CD4-positive, alpha-beta T cell treated with Interleukin-15 for 4 hours (primary cell): ENCODE data around the gene PRKAB1.
"Not testable (repeated sequence)": the region's sequence is repeated elsewhere in the genome, so short reads cannot be mapped to it uniquely, and the experiment has no call there.

Source experiments
- DNase-seq: peaks from one replicate; pipeline ENCODE4 v3.0.0-alpha.2; 2020; ENCODE audit warnings: low spot score

Gene PRKAB1, protein sequence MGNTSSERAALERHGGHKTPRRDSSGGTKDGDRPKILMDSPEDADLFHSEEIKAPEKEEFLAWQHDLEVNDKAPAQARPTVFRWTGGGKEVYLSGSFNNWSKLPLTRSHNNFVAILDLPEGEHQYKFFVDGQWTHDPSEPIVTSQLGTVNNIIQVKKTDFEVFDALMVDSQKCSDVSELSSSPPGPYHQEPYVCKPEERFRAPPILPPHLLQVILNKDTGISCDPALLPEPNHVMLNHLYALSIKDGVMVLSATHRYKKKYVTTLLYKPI

DNA sequence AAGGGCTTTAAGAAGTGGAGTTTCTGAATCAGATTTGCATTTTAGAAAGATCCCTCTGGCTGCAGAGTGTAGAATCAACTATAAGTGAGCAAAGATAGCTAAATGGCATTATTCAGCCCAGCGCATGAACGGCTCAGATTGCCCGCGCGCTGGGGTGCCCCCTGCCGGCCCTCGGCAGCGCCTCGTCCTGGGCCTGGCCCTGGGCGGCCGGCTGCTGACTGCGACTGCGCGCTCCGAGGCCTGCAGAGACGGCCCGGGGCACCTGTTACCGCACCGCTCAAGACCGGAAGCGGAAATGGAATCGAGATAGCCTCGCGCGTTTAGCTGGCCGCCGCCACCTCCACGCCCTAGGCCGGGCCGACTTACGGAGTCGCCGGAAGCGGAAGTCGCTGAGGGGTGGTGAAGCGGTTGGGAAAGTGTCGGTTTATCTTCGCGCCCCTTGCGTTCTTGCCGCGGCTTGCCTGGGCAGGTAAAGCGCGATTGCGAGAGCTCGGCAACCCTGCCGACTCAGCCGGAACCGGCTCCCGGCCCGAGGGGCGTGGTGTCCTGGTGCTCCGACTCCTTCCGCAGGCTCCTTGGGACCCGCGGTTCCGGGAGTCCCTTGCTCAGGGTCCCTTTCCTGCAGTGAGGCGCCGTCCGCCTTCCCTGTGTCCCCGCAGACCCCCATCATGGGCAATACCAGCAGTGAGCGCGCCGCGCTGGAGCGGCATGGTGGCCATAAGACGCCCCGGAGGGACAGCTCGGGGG lies at the start of gene PRKAB1:
TSS of gene PRKAB1 (plus strand) at position 557 of the 747 bp plus-strand sequence. CDS start at position 669, 112 bp downstream.
- DNase-seq = peak; percentile 96

DNA sequence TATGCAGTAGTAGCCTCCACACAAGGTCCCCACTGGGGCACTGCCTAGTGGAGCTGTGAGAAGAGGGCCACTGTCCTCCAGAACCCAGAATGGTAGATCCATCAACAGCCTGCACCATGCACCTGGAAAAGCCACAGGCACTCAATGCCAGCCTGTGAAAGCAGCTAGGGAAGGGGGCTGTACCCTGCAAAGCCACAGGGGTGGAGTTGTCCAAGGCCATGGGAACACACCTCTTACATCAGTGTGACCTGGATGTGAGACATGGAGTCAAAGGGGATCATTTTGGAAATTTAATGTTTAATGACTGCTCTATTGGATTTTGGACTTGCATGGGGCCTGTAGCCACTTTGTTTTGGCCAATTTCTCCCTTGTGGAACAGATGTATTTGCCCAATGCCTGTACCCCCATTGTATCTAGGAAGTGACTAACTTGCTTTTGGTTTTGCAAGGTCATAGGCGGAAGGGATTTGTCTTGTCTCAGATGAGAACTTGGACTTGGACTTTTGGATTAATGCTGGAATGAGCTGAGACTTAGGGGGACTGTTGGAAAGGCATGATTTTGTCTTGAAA lies 49.5 kb upstream of the PRKAB1 start:
- DNase-seq = not testable (repeated sequence)

DNA sequence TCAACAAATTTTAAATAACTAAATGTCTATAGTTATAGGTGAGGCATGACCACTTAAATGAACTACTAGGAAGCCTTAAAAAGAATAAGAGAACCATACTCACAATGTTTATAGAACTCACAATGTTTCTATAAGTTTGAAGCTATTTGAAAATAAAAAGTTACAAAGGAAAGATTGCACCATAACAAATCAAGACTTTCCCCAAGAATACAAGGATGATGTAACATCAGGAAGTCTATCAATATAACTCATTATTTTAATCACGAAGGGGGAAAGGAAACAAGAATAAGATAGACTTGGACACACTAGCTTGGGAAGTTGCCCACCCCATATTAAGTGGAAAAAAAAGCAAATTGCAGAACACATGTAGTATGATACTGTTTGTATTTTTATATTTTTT lies 47.4 kb upstream of the PRKAB1 start:
- DNase-seq = no peak

DNA sequence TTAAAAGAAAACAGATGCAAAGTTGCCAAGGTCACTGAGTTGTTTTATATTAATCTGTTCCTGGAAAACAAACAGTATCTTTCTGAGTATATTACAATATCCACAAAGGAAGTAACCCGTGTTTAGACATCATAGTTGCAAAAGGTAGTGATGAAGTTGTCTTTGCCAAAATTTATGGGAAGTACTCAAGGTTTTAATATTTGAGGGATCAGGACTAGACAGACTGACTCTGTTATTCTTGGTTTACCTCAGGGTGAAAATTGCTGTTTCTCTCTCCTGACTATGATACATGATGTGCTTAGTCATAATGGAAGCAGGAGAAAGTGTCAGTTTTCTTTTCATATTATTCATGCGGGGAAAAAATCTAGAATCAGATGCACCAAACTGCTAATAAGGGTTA lies 46.1 kb upstream of the PRKAB1 start:
- no peak for DNase-seq

DNA sequence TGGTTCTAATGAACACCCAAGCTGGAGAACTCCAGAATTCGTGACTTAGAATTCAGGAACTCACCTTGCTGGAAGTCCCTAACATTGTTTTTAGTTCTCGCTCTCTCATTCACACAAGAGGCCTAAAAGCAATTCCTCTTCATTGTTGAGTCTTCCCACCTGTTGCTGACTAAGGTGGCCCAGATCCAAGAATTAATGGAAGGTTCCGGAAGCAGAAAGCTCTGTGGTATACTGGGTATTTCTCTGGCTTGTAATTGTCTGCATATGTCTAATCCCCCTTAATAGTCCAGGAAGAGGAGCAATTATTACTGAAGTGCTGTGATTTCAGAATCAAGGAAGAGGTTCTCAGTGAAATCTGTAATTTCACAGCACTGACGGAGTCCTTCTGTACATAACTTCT lies 43.0 kb upstream of the PRKAB1 start:
- no peak for DNase-seq

DNA sequence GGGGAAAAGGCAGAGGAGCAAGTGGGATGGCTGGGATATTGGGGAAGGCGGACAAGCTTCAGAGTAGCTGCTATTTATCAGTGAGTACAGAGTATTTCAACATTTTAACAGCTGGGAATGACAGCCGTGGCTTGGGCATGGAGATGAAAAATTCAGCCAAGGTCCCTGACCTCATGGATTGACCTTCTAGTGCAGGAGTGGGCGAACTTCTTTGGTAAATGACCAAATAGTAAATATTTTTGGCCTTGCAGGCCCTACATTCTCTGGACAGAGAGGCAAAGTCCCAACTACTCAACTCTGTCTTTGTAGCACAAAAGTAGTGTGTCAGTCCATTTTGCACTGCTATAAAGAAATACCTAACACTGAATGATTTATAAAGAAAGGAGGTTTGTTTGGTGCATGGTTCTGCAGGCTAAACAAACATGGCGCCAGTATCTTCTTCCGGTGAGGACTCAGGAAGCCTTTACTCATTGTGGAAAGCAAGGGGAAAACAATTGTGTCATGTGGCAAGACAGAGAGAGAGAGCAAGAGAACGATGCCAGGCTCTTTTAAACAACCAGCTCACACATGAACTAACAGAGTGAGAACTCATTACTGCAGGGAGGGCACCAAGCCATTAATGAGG lies 40.8 kb upstream of the PRKAB1 start:
- no peak for DNase-seq

DNA sequence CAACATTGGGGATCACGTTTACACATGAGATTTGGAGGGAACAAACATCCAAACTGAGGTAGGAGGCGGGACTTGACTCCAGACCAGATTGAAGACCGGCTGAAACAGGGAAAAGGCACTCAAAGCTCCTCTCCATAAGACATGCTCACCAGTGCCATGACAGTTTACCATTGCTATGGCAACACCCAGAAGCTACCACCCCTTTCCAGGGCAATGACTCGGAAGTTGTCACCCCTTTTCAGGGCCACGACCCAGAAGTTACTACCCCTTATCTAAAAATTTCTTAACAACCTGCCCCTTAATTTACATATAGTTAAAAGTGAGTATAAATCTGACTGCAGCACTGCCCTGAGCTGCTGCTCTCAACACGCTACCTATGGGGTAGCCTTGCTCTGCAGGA lies 40.2 kb upstream of the PRKAB1 start:
- no peak for DNase-seq

DNA sequence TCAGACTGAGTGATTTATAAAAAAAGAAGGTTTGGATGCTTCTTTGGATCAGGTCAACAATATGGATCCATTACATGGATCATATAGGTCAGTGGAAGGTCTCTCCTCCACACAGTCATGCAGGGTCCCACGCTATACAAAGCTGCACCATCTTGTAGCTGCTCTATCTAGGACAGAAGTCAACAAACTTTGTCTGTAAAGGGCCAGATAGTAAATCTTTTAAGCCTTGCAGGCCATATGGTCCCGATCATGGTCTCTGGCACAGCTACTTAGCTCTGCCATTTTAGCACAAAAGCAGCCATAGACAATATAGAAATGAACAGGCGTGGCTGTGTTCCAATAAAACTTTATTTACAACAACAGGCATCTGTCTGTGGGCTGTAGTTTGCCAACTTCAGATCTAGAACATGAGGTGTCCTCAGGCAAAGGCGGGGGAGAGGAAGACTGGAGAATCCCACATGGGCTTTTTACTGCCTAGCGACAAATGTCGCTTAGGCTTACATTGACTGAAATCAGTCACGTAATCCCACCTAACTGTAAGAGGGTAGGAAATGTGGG lies 37.6 kb upstream of the PRKAB1 start:
- no peak for DNase-seq

DNA sequence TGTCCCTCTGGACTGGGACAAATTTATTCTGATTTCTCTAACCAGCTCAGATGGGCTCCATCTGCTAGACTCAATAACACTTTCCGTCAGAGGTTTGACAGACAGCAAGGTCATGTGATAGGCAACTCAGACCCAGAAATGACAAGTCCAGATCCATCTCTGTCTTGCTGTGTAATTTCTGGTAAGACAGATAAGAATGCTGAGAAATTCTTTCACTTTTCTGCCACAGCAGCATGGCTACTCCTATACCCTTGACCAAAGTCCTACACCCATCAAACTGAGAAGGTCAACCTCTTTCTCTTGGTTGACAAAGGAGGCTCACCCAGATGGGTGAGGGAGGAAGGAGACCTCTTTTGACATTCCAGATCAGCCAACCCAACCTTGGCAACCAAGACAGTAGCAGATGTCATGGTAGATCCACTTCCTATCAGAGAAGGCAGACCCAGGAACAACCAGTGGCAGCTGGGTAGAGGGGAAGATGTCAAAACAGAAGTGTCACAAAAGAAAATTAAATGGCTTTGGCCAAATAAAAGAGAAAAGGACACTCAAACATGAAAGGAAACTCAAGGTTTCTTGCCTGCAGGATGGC lies 36.9 kb upstream of the PRKAB1 start:
- no peak for DNase-seq

DNA sequence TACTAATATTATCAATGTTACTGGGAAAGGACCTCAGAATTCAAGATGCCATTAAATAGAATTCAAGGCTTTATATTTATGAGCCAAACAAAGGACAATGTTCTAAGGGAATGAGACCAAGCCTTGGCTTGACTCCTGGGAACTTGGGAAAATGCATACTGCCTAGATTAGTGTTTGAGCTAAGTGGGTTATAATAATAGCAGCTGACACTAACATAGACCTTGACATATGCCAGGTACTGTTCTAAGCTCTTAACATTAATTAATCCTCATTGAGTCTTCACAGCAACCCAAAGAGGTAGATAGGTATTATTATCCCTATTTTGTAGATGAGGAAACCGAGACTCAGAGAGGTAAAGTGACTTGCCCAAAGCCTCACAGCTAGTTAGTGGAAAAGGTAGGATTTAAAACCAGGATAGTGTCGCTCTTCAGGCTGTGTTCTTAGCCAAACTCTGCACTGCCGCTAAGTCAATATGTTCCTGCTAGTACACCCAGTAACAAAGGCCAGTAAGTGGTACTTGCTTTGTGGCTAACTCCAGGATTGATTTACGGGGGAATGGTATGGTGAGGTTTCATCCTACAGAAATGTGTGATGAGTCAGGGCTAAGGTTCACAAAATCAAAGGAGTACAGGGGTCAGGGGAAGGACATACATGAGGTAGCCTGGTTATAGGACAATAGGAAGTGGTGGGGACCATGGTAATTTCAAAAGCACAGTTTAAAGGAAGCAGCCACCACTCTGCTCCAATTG lies 35.8 kb upstream of the PRKAB1 start:
- no peak for DNase-seq

DNA sequence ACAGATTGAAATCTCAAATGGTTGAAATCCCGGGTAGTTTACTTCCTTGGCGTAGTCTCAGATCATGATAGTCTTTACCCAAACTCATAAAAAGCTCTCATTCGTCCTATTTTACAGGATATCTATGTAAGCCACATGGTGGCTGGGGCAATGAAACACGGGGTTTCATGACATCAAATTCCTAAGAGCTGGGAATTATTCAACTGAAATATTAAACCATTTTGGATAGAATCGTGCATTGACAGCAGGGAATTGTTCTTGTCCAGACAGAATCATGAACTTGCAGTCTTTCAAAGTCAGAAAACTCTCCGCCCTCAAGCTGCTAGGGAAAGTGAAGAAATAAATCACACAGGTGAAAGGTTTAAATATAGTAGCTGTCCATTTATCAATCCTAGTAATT lies 33.2 kb upstream of the PRKAB1 start:
- no peak for DNase-seq

DNA sequence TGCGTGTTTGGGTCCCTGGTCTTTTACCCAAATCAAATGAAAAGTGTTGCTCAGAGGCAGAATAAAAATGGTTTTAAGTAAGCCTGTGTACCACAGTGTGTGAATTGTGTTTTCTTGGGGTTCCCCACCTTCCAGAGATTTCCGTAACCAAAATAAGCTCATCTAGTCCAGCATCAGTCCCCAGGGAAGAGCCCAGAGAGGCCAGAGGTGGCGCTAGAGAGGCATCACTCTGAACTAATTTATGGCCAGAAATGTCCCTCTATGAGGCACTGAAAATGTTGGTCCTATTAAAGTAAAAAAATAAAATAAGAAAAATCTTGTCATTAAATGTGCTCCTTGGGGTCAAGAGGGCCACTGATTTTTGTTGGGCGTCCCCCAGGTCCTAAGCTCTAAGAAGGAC lies 24.9 kb upstream of the PRKAB1 start:
- DNase-seq = no peak

DNA sequence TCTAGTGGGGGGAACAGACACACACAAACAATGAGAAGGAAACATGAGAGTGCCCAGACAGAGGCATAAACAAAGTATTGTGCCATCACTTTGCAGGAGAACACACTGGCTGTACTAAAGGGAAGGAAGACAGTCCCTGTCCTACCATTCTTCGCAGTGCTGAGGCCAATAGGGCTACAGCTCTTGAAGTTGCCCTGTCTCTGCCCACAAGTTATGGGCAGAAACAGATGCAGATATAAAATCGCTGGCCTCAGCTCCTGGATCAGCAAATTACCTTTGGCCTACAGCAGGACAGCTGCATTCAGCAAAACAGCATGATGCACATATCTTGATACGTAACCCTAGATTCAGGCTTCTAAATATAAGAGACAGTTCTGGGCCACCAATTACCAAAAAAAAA lies 23.0 kb upstream of the PRKAB1 start:
- DNase-seq = no peak

DNA sequence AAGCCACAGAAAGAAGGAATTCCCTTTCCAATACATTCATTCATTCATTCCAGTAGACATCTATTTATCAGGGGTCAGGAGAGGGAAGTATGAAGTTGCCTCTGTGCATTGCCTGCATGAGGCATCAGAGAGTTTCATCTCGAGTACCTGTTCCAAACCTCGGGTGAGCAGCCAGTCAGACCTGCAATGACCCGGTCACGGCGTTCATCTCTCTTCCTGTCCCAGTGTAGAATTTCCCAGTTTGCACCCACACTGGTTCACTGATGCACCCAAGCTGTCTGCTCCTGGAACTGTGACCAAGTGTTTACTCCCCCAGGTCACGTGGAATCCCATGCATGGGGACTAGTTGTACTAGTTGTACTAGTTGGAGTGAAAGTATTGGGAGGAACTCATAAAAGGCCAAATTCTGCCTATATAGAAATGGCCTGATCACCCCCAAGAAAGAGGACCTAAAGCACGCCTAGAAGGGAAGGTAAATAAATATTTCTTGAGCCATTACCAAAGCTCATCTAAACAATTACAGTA lies 22.3 kb upstream of the PRKAB1 start:
- no peak for DNase-seq

DNA sequence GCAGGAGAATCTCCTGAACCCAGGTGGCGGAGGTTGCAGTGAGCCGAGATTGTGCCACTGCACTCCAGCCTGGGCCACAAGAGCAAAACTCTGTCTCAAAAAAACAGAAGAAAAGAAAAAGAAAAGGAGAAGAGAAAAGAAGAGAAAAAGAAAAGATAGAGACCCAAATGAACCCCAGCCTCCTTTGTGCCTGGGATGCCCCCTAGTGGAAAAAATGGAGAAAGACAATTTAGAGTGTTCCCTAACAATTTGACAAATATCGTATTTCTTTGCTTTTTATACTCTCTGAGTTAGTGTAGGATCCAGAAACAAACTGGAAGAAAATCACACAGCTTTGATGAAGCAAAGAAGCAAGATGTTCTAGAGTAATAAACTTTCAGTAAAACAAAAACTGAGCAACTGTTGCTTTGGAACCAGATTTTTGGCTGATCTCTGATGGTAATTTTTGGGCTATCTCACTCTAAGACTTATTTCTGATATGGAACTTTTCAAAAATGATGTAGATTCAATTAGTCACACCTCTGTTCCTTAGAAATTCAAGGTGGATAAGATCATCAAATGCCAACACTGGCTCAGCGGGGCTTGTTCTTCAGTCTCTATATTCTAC lies 18.6 kb upstream of the PRKAB1 start:
- DNase-seq = peak; percentile 36

DNA sequence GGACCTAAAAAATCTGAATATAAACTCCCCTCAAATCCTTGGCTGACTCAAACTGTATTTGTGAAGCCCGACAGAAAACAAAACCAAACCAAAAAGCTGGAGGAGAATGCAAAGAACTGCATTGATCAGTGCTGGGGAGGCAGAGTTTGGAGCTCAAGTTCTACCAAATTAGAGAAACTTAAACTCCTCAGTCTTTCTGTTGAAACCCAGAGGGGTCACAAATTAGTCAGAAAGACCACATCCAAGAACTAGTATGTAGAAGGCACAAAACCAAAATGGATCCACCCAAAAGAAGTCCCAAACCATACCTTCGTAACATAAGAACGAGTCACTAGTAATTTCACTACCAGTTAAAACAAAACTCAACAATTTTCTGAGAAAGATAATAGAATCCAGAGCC lies 15.3 kb upstream of the PRKAB1 start:
- no peak for DNase-seq

DNA sequence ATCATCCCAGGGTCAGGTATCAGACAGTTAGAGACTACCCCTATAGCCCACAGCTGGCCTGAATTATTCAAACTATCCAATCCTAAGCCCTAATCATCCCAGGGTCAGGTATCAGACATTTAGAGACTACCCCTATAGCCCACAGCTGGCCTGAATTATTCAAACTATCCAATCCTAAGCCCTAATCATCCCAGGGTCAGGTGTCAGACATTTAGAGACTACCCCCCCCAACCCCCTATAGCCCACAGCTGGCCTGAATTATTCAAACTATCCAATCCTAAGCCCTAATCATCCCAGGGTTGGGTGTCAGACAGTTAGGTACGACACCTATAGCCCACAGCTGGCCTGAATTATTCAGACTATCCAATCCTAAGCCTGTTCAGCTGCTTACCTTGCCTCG lies 10.9 kb upstream of the PRKAB1 start:
- DNase-seq = not testable (repeated sequence)

DNA sequence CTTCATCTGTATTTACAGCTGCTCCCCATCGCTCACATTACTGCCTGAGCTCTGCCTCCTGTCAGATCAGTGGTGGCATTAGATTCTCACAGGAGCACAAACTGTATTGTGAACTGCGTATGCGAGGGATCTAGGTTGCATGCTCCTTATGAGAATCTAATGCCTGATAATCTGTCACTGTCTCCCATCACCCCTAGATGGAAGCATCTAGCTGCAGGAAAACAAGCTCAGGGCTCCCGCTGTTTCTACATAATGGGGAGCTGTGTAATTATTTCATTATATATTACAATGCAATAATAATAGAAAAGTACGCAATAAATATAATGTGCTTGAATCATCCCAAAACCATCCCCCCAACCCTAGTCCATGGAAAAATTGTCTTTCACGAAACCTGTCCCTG lies 9.8 kb upstream of the PRKAB1 start:
- not testable (repeated sequence) for DNase-seq

DNA sequence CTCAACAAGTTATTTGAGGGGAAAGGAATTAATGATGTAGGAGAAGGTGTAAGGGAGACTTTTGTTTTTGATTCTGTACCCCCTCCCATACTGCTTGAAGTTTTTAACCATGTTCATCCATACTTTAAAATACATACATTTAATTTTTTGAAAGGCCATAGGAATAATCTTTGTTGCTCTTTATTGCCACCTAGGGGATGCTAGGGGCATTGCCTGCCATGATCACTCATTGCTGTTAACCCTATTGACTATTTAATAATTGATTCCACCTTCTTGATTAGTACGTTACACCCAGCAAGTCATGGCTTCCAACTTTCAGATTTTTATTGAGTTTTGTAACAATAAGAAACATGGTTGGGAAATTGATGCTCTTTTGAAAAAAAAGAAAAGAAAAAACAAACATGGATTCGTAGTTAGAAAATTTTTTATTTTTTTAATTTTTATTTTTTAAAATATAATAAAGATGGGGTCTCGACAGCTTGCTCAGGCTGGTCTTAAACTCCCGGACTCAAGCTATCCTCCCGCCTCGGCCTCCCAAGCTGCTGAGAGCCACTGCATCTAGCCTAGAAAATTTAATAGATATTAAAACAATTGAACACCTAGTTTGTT lies 8.5 kb upstream of the PRKAB1 start:
- peak; percentile 67 for DNase-seq

DNA sequence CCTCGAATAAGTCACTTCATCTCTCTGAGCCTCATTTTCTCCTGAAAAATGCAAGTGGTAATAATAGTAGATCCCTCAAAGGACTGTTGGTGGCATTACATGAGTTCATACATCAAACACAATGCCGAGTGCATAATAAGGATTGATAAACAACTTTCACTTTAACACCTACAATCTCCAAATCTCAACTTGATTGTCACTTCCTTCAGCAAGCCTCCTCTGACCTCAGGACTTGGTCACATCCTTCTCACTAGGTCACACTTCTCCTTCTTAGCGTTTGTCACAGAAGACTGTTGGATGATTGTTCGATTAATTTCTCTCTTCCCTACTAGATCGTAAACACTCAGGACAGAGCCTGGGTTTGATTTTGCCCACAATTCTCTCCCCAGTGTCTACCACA lies 7.9 kb upstream of the PRKAB1 start:
- DNase-seq = no peak
